H1 (cell line): ENCODE measurements around the gene CDKN1B. TPM values are rescaled to one million over a fixed set of nuclear protein-coding genes. Genes with fewer than 3 reads are reported as not detected.

ENCODE experiments used
- CTCF ChIA-PET: fragments of 300-600 bp; sonication (Branson Sonifier 250); formaldehyde crosslinking; loops from one replicate; lab custom pipeline; 2021; ENCODE audit not compliant: partially characterized antibody; lab: Charles Lee
- POLR2A ChIA-PET: fragments of 300-600 bp; sonication (Branson Sonifier 250); formaldehyde crosslinking; loops from one replicate; lab custom pipeline; 2021; ENCODE audit warnings: inconsistent platforms; ENCODE audit not compliant: partially characterized antibody; lab: Charles Lee
- DNase-seq, 2 experiments: peaks; one replicate each; pipeline versions ENCODE4 v3.0.0 to v3.0.0-alpha.2; 2010 to 2022; ENCODE audit warnings: low spot score in 2 of 2, low read depth in 1 of 2, mixed read lengths in 1 of 2
- FAIRE-seq: peaks from 2 replicates; lab custom pipeline; 2011; peaks lifted over from hg19 to GRCh38; lab: Jason Lieb, UNC
- H2AFZ ChIP-seq: 2 replicates; pipeline ENCODE4 v1.8.1; 2012; ENCODE audit warnings: low read length, inconsistent platforms
- H2AK5ac ChIP-seq: 2 replicates; pipeline ENCODE4 v1.6.1; 2013; ENCODE audit warnings: low read depth, low read length
- H2BK120ac ChIP-seq: replicated peaks from 2 replicates; pipeline ENCODE3; 2013; ENCODE audit warnings: low read depth, low read length, inconsistent platforms
- H2BK12ac ChIP-seq: 2 replicates; pipeline ENCODE4 v1.6.1; 2013; ENCODE audit warnings: low read depth, low read length
- H2BK15ac ChIP-seq: 2 replicates; pipeline ENCODE4 v1.6.1; 2013; ENCODE audit warnings: low read length
- H2BK20ac ChIP-seq: 2 replicates; pipeline ENCODE4 v1.6.1; 2013; ENCODE audit warnings: low read length
- H2BK5ac ChIP-seq: 2 replicates; pipeline ENCODE4 v1.6.1; 2013; ENCODE audit warnings: low read depth, low read length
- H3K14ac ChIP-seq: 2 replicates; pipeline ENCODE4 v1.6.1; 2013; ENCODE audit warnings: inconsistent platforms; ENCODE audit not compliant: insufficient read length
- H3K18ac ChIP-seq: 2 replicates; pipeline ENCODE4 v1.6.1; 2013; ENCODE audit warnings: low read length; ENCODE audit errors: extremely low read depth
- H3K23ac ChIP-seq: 2 replicates; pipeline ENCODE4 v1.6.1; 2013; ENCODE audit warnings: inconsistent platforms; ENCODE audit not compliant: insufficient read length
- H3K23me2 ChIP-seq: 2 replicates; pipeline ENCODE4 v1.6.1; 2013; ENCODE audit warnings: low read depth, low read length
- H3K27ac ChIP-seq: 2 replicates; pipeline ENCODE4 v1.6.1; 2011; ENCODE audit warnings: low read depth, low read length, inconsistent platforms
- H3K27me3 ChIP-seq, 4 experiments: replicated peaks in 1 of 4; 1 replicate in 1 of 4; 2 replicates in 3 of 4; pipeline versions ENCODE4 v1.6.1 to v1.8.1; 2011 to 2013; ENCODE audit warnings: low read length in 3 of 4, mild to moderate bottlenecking in 3 of 4, inconsistent platforms in 2 of 4, mixed read lengths in 2 of 4, moderate library complexity in 1 of 4; ENCODE audit not compliant: control insufficient read depth in 3 of 4, insufficient read depth in 3 of 4; ENCODE audit errors: extremely low read depth in 1 of 4
- H3K36me3 ChIP-seq, 4 experiments: 2 replicates each; pipeline versions ENCODE4 v1.6.1 to v1.8.1; 2011 to 2013; ENCODE audit warnings: mild to moderate bottlenecking in 4 of 4, low read length in 3 of 4, moderate library complexity in 2 of 4, control low read depth in 1 of 4, inconsistent platforms in 1 of 4; ENCODE audit not compliant: insufficient read depth in 4 of 4, control insufficient read depth in 2 of 4
- H3K4ac ChIP-seq: replicated peaks from 2 replicates; pipeline ENCODE3; 2013; ENCODE audit warnings: low read length, low read depth, mixed read lengths, inconsistent platforms; ENCODE audit not compliant: insufficient read length
- H3K4me1 ChIP-seq, 4 experiments: replicated peaks in 1 of 4; 1 replicate in 1 of 4; 2 replicates in 3 of 4; pipeline versions ENCODE4 v1.6.1 to v1.8.1; 2011 to 2013; ENCODE audit warnings: low read length in 3 of 4, inconsistent platforms in 2 of 4, mixed read lengths in 1 of 4; ENCODE audit not compliant: insufficient read depth in 4 of 4, control insufficient read depth in 3 of 4
- H3K4me2 ChIP-seq, 2 experiments: 2 replicates each; pipeline versions ENCODE4 v1.6.1 to v1.8.1; 2011 to 2013; ENCODE audit warnings: low read depth in 2 of 2, low read length in 2 of 2, control low read depth in 1 of 2, inconsistent platforms in 1 of 2, mild to moderate bottlenecking in 1 of 2; ENCODE audit not compliant: insufficient read depth in 1 of 2
- H3K4me3 ChIP-seq, 4 experiments: fragments of 200-600, 300-600 bp in 1 of 4; sonication (generic), shearing (Covaris generic), sonication (Bioruptor Twin) in 1 of 4; 2 replicates each; pipeline versions ENCODE4 v1.5.1 to v1.8.1; 2011 to 2016; ENCODE audit warnings: low read length in 4 of 4, low read depth in 3 of 4, control low read depth in 2 of 4, inconsistent platforms in 2 of 4, mild to moderate bottlenecking in 2 of 4, mixed read lengths in 1 of 4, moderate library complexity in 1 of 4; ENCODE audit not compliant: insufficient read depth in 2 of 4; ENCODE audit errors: extremely low read depth in 1 of 4
- H3K56ac ChIP-seq: replicated peaks from 2 replicates; pipeline ENCODE3; 2013; ENCODE audit warnings: low read depth, mild to moderate bottlenecking, mixed read lengths, low read length, inconsistent platforms; ENCODE audit not compliant: insufficient read length
- H3K79me1 ChIP-seq: 2 replicates; pipeline ENCODE4 v1.6.1; 2013; ENCODE audit warnings: low read depth, low read length, control low read depth
- H3K79me2 ChIP-seq, 2 experiments: 2 replicates each; pipeline versions ENCODE4 v1.6.1 to v1.8.1; 2012 to 2013; ENCODE audit warnings: low read length in 2 of 2, mild to moderate bottlenecking in 2 of 2, inconsistent platforms in 1 of 2; ENCODE audit not compliant: insufficient read depth in 2 of 2, control insufficient read depth in 1 of 2
- H3K9ac ChIP-seq, 4 experiments: replicated peaks in 1 of 4; 1 replicate in 1 of 4; 2 replicates in 3 of 4; pipeline versions ENCODE4 v1.6.1 to v1.8.1; 2011 to 2013; ENCODE audit warnings: low read depth in 3 of 4, low read length in 3 of 4, control low read depth in 2 of 4, mild to moderate bottlenecking in 2 of 4, moderate library complexity in 2 of 4, inconsistent platforms in 1 of 4; ENCODE audit errors: extremely low read depth in 1 of 4
- H3K9me3 ChIP-seq, 2 experiments: 2 replicates each; pipeline versions ENCODE4 v1.6.1 to v1.8.1; 2012 to 2013; ENCODE audit warnings: mild to moderate bottlenecking in 2 of 2, moderate library complexity in 2 of 2, control low read depth in 1 of 2, inconsistent platforms in 1 of 2, low read depth in 1 of 2, low read length in 1 of 2, mixed read lengths in 1 of 2; ENCODE audit not compliant: insufficient read depth in 2 of 2
- H4K20me1 ChIP-seq, 2 experiments: replicated peaks in 1 of 2; 2 replicates each; pipeline versions ENCODE3 to v1.8.1; 2011 to 2013; ENCODE audit warnings: inconsistent platforms in 2 of 2, low read length in 2 of 2, mild to moderate bottlenecking in 1 of 2; ENCODE audit not compliant: insufficient read depth in 2 of 2, control insufficient read depth in 1 of 2
- H4K5ac ChIP-seq: 2 replicates; pipeline ENCODE4 v1.6.1; 2013; ENCODE audit warnings: low read length, low read depth, mixed read lengths, inconsistent platforms; ENCODE audit not compliant: insufficient read length
- H4K8ac ChIP-seq: 2 replicates; pipeline ENCODE4 v1.8.0; 2013; ENCODE audit warnings: mild to moderate bottlenecking, moderate library complexity, low read length, inconsistent platforms; ENCODE audit not compliant: insufficient read depth; ENCODE audit errors: extremely low read depth
- H4K91ac ChIP-seq: replicated peaks from 2 replicates; pipeline ENCODE3; 2013; ENCODE audit warnings: low read length, mixed read lengths, inconsistent platforms; ENCODE audit not compliant: insufficient read length
- ASH2L ChIP-seq: fragments of 200-600, 300-600 bp; sonication (generic); IDR thresholded peaks from one replicate; pipeline ENCODE4 v1.7.1; 2017; ENCODE audit warnings: low read length
- EGR1 ChIP-seq: IDR thresholded peaks from 2 replicates; pipeline ENCODE4 v1.6.1; 2011; ENCODE audit warnings: low read depth, low read length, borderline replicate concordance
- JUN ChIP-seq: IDR thresholded peaks from 2 replicates; pipeline ENCODE4 v1.6.1; 2011; ENCODE audit warnings: low read depth, mild to moderate bottlenecking, improper control_type of control experiment, low read length
- NANOG ChIP-seq: IDR thresholded peaks from 2 replicates; pipeline ENCODE4 v1.6.1; 2011; ENCODE audit warnings: low read length, low read depth, mild to moderate bottlenecking, inconsistent platforms; ENCODE audit not compliant: insufficient read depth, poor library complexity, severe bottlenecking
- PHF8 ChIP-seq: fragments of 200-600 bp; sonication (generic); conservative IDR thresholded peaks from 2 replicates; pipeline ENCODE4 v1.7.1; 2012; ENCODE audit warnings: low read depth, mild to moderate bottlenecking, inconsistent platforms, low read length, moderate library complexity
- POLR2A ChIP-seq, 2 experiments: IDR thresholded peaks; 1 replicate in 1 of 2; 2 replicates in 1 of 2; pipeline ENCODE4 v1.6.1; 2011; ENCODE audit warnings: low read depth in 2 of 2, low read length in 2 of 2, mild to moderate bottlenecking in 2 of 2; ENCODE audit errors: control extremely low read depth in 1 of 2
- POU5F1 ChIP-seq: IDR thresholded peaks from 2 replicates; pipeline ENCODE4 v1.6.1; 2011; ENCODE audit warnings: low read depth, mild to moderate bottlenecking, low read length, moderate library complexity
- RAD21 ChIP-seq, 2 experiments: IDR thresholded peaks in 1 of 2; conservative IDR thresholded peaks in 1 of 2; 2 replicates each; pipeline ENCODE4 v1.6.1; 2011; ENCODE audit warnings: low read depth in 2 of 2, low read length in 2 of 2, improper control_type of control experiment in 1 of 2, inconsistent platforms in 1 of 2, mild to moderate bottlenecking in 1 of 2, moderate library complexity in 1 of 2
- RNF2 ChIP-seq: fragments of 200-900, 300-1000 bp; sonication (generic); IDR thresholded peaks from 2 replicates; pipeline ENCODE4 v1.7.1; 2016; ENCODE audit warnings: borderline replicate concordance, low read depth, mild to moderate bottlenecking, antibody characterized with exemption, low read length; ENCODE audit not compliant: poor library complexity, severe bottlenecking; ENCODE audit errors: missing control alignments
- RXRA ChIP-seq: IDR thresholded peaks from 2 replicates; pipeline ENCODE4 v1.6.1; 2011; ENCODE audit warnings: low read depth, mild to moderate bottlenecking, low read length, moderate library complexity; ENCODE audit not compliant: insufficient read depth
- SAP30 ChIP-seq: fragments of 300-600 bp; sonication (generic); IDR thresholded peaks from 2 replicates; pipeline ENCODE4 v1.7.1; 2012; ENCODE audit warnings: low read length, moderate library complexity, mild to moderate bottlenecking, inconsistent platforms; ENCODE audit not compliant: insufficient read depth, insufficient replicate concordance
- SIRT6 ChIP-seq: IDR thresholded peaks from one replicate; pipeline ENCODE4 v1.7.1; 2012; ENCODE audit warnings: low read length, inconsistent platforms
- SIX5 ChIP-seq: IDR thresholded peaks from 2 replicates; pipeline ENCODE4 v1.6.1; 2011; ENCODE audit warnings: mild to moderate bottlenecking, low read depth, low read length
- SUZ12 ChIP-seq: fragments of 200-600 bp; sonication (generic); IDR thresholded peaks from 2 replicates; pipeline ENCODE4 v1.6.1; 2012; ENCODE audit warnings: mild to moderate bottlenecking, inconsistent platforms, low read length, moderate library complexity, mixed read lengths
- WGBS, 2 experiments: shearing (Covaris generic) in 1 of 2; methylation state at CpG; one replicate each; pipeline versions ENCODE4 v1.1.6 to v1.1.7; 2013 to 2015; ENCODE audit warnings: low lambda C conversion rate in 2 of 2, mixed read lengths in 2 of 2, inconsistent platforms in 1 of 2, low coverage in 1 of 2, missing lambda C conversion rate in 1 of 2; ENCODE audit not compliant: insufficient replicate concordance in 2 of 2, insufficient coverage in 1 of 2, insufficient read length in 1 of 2; ENCODE audit errors: extremely low coverage in 1 of 2, missing lambda C conversion rate in 1 of 2; 5-methylcytosine and 5-hydroxymethylcytosine counted together
- polyA plus RNA-seq, 7 experiments: library from polyadenylated mRNA; depleted of rRNA in 3 of 7; stranded (reverse) in 5 of 7; unstranded in 2 of 7; fragments of >200 nt in 5 of 7; fragments of 200-250 nt in 2 of 7; gene quantifications; 1 replicate in 5 of 7; 2 replicates in 1 of 7; 4 replicates in 1 of 7; pipeline versions ENCODE4 v1.2.1 to v1.2.3, GENCODE V29; 2011 to 2013; ENCODE audit warnings: missing spikeins in 2 of 7, mixed read lengths in 2 of 7
- total RNA-seq: library from RNA; stranded (reverse); fragmentation: NEBNext Ultra II Directional; extraction: Animal tissue kit (Norgen Biotek cat#: 25700); gene quantifications from 2 replicates; pipeline ENCODE4 v1.2.1, GENCODE V29; 2021

Gene CDKN1B
- total and polyA plus RNA-seq, 2 of the 8 experiments (the other 6 are each of a cell fraction or from before 2014, with no cell fraction given): 6.5 to 27.2 TPM

DNA sequence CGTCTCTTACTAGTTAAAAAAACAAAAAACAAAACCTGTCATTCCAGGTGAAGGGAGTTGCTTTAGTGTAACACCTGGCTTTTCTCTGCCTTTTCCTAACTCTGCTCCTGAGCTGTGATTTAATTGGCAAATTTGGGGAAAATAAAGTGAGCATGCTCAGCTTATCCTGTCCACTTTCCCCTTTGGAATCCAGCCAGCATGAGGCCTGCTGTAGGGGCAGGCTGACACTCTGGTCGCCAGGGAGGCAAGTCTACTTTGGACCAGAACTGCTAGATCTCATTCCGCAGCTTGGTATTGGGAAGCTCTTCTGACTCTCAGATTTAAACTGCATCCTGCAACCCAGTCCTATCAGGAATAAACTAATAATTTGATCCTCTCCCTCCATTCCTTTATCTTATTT, 30.1 kb downstream of the CDKN1B start:
- H3K23me2 ChIP-seq: no peaks in the 10 kb centered on the region
- H2AK5ac ChIP-seq: no peak overlapping the region
- no peak overlapping the region for H3K4ac ChIP-seq
- no peak overlapping the region for H3K56ac ChIP-seq
- H3K4me2 ChIP-seq: no peak overlapping the region
- H4K20me1 ChIP-seq: no peaks in the 10 kb centered on the region
- no peak overlapping the region for H4K5ac ChIP-seq
- ChIA-PET CTCF (interaction anchor here (4.3 kb wide), 1 partner anchor 11 kb away, joined by 39 read pairs; no protein-coding TSS in a partner anchor), POLR2A (interaction anchor here (2.3 kb wide), 1 partner anchor 23 kb away, joined by 6 read pairs; no protein-coding TSS in a partner anchor)
- no peak overlapping the region for H3K14ac ChIP-seq
- no peak overlapping the region for H3K4me3 ChIP-seq
- H3K79me1 ChIP-seq: no peaks in the 10 kb centered on the region; the same call in 1 of the 2 replicates
- WGBS, 2 experiments: 70% methylated on average over 3 of the region's 3 CpGs; no CpG with 5 or more reads in 1 of the 2 experiments
- H2BK120ac ChIP-seq: no peak overlapping the region
- DNase-seq (no peak), FAIRE-seq (no peak)
- H3K9me3 ChIP-seq: no peaks in the 10 kb centered on the region
- H3K4me1 ChIP-seq: no peaks in the 10 kb centered on the region
- no peaks in the 10 kb centered on the region for H3K36me3 ChIP-seq
- no peak overlapping the region for H3K9ac ChIP-seq
- H2BK5ac ChIP-seq: no peak overlapping the region
- no peaks in the 10 kb centered on the region for H3K79me2 ChIP-seq
- no peak overlapping the region for H2BK15ac ChIP-seq
- H2BK20ac ChIP-seq: no peak overlapping the region
- no peaks in the 10 kb centered on the region for H3K27me3 ChIP-seq
- H2AFZ ChIP-seq: no peak overlapping the region
- H4K91ac ChIP-seq: no peak overlapping the region
- no peak overlapping the region for H3K18ac ChIP-seq
- no peak overlapping the region for H3K27ac ChIP-seq
- no peak overlapping the region for H3K23ac ChIP-seq
- H4K8ac ChIP-seq: no peak overlapping the region
- no peak overlapping the region for H2BK12ac ChIP-seq
- TF ChIP-seq PHF8 (no peak), SUZ12 (no peak), RNF2 (no peak), RAD21 (IDR thresholded peaks at IDR 0.05 in 1 of 2, conservative IDR thresholded peaks at IDR 0.05 in 1 of 2; ENCODE audit: low read depth in 2 of 2, low read length in 2 of 2) (no peak), NANOG (no peak), JUN (no peak), SIX5 (no peak), RXRA (no peak), POU5F1 (no peak), SAP30 (no peak), EGR1 (no peak), POLR2A (IDR thresholded peaks at IDR 0.05; ENCODE audit: control extremely low read depth in 1 of 2, low read depth in 2 of 2, low read length in 2 of 2) (no peak), SIRT6 (no peak), ASH2L (no peak)
